Measurements from ENCODE around the gene TTC13.

Gene TTC13

GRCh38 chr1:230877924-230878590 is 100.6 kb downstream of the TTC13 start:
- peaks cover 5% of the 10 kb centered on the region for H3K9me3 Mint-ChIP-seq
- peaks cover 15% of the 10 kb centered on the region for H3K27me3 Mint-ChIP-seq (ENCODE audit: low read depth, poor library complexity)
- peaks cover 64% of the 10 kb centered on the region for H3K4me1 Mint-ChIP-seq
- no peak overlapping the region for H3K4me3 Mint-ChIP-seq
- peaks cover 8% of the 10 kb centered on the region for H3K36me3 Mint-ChIP-seq (ENCODE audit: low read depth)
- DNase-seq: no peak
- TF ChIP-seq CTCF (IDR thresholded peaks at IDR 0.05): no peak
- H3K27ac Mint-ChIP-seq: peak overlapping the region; percentile 68

- peaks cover 8% of the 10 kb centered on the region for H3K36me3 Mint-ChIP-seq (ENCODE audit: low read depth)
- DNase-seq: no peak
- H3K27ac Mint-ChIP-seq: no peak overlapping the region
- H3K9me3 Mint-ChIP-seq: no peaks in the 10 kb centered on the region
- peaks cover 57% of the 10 kb centered on the region for H3K4me1 Mint-ChIP-seq
- peaks cover 14% of the 10 kb centered on the region for H3K27me3 Mint-ChIP-seq (ENCODE audit: low read depth, poor library complexity)
- no peak for TF ChIP-seq CTCF (IDR thresholded peaks at IDR 0.05)
- H3K4me3 Mint-ChIP-seq: no peak overlapping the region
These were observed 101.3 kb downstream of the TTC13 start for GRCh38 chr1:230877146-230877923.

- no peak overlapping the region for H3K27ac Mint-ChIP-seq
- TF ChIP-seq CTCF (IDR thresholded peaks at IDR 0.05): no peak
- peaks cover 10% of the 10 kb centered on the region for H3K36me3 Mint-ChIP-seq (ENCODE audit: low read depth)
- H3K9me3 Mint-ChIP-seq: no peaks in the 10 kb centered on the region
- no peak overlapping the region for H3K4me3 Mint-ChIP-seq
- H3K4me1 Mint-ChIP-seq: peaks cover 54% of the 10 kb centered on the region
- DNase-seq: no peak
- peaks cover 15% of the 10 kb centered on the region for H3K27me3 Mint-ChIP-seq (ENCODE audit: low read depth, poor library complexity)
These were observed 102.0 kb downstream of the TTC13 start for GRCh38 chr1:230876660-230877059.

- Mint-ChIP-seq H3K9me3 (no peaks in the 10 kb centered on the region), H3K27ac (no peak overlapping the region)
These were observed 103.3 kb downstream of the TTC13 start for GRCh38 chr1:230875370-230875769.

DNA sequence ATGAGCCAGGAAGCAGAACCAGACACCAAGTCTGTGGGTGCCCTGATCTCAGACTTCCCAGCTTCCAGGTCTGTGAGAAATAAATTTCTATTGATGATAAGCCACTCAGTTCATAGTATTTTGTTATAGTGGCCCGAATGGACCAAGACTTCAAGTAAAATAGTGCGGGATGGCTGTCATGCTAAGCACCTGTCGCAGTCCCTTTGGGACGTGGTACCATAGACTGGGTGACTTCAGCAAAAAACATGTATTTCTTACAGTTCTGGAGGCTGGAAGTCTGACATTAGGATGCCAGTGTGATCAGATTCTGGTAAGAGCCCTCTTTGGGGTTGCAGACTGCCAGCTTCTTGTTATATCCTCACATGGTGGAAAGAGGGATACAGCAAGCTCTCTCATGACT is 107.7 kb downstream of the TTC13 start:
- Mint-ChIP-seq H3K27ac (no peak overlapping the region), H3K36me3 (ENCODE audit: low read depth) (peaks cover 14% of the 10 kb centered on the region), H3K4me1 (peaks cover 39% of the 10 kb centered on the region), H3K27me3 (ENCODE audit: low read depth, poor library complexity) (peaks cover 24% of the 10 kb centered on the region), H3K9me3 (no peaks in the 10 kb centered on the region), H3K4me3 (no peak overlapping the region)
- TF ChIP-seq CTCF (IDR thresholded peaks at IDR 0.05): no peak
- DNase-seq: no peak

More at GRCh38 chr1:230875370-230875769, 103.3 kb downstream of the TTC13 start:
- Mint-ChIP-seq H3K27me3 (ENCODE audit: low read depth, poor library complexity) (peaks cover 12% of the 10 kb centered on the region), H3K4me1 (peaks cover 43% of the 10 kb centered on the region), H3K4me3 (no peak overlapping the region), H3K36me3 (ENCODE audit: low read depth) (peaks cover 14% of the 10 kb centered on the region)
- DNase-seq: no peak
- no peak for TF ChIP-seq CTCF (IDR thresholded peaks at IDR 0.05)
